GM21447 (cell line): ENCODE measurements around the gene SERTAD4.

Source experiments
- ATAC-seq: cut with Tn5 transposase; IDR thresholded peaks from one replicate; pipeline ENCODE4 v1.9.1; 2021; ENCODE audit not compliant: unreplicated experiment

Gene SERTAD4

GRCh38 chr1:210231846-210232510 is 618 bp upstream of the SERTAD4 start:
- ATAC-seq = no peak

GRCh38 chr1:210233216-210233494 is 559 bp downstream of the SERTAD4 start:
- no peak for ATAC-seq

GRCh38 chr1:210233495-210234328 is 1.1 kb downstream of the SERTAD4 start:
- ATAC-seq = no peak

- no peak for ATAC-seq
Observed at GRCh38 chr1:210234329-210234757, 1.7 kb downstream of the SERTAD4 start.

GRCh38 chr1:210235363-210236053 is 2.9 kb downstream of the SERTAD4 start:
- no peak for ATAC-seq

- no peak for ATAC-seq
Observed at GRCh38 chr1:210236386-210236839, 3.8 kb downstream of the SERTAD4 start.

- no peak for ATAC-seq
Observed at GRCh38 chr1:210236840-210237409, 4.3 kb downstream of the SERTAD4 start.

- no peak for ATAC-seq
Observed at GRCh38 chr1:210237479-210237878, 4.9 kb downstream of the SERTAD4 start.

- no peak for ATAC-seq
Observed at GRCh38 chr1:210237981-210238380, 5.4 kb downstream of the SERTAD4 start.

- ATAC-seq = no peak
Observed at GRCh38 chr1:210239349-210240111, 6.9 kb downstream of the SERTAD4 start.

- no peak for ATAC-seq
Observed at GRCh38 chr1:210241121-210241520, 8.5 kb downstream of the SERTAD4 start.

- ATAC-seq = no peak
Observed at GRCh38 chr1:210244746-210245367, 12.3 kb downstream of the SERTAD4 start.

- ATAC-seq = no peak
Observed at GRCh38 chr1:210246447-210246846, 13.9 kb downstream of the SERTAD4 start.

GRCh38 chr1:210248341-210248740 is 15.7 kb downstream of the SERTAD4 start:
- no peak for ATAC-seq

GRCh38 chr1:210250665-210250997 is 18.0 kb downstream of the SERTAD4 start:
- ATAC-seq = no peak

GRCh38 chr1:210250998-210251679 is 18.5 kb downstream of the SERTAD4 start:
- no peak for ATAC-seq

- no peak for ATAC-seq
Observed at GRCh38 chr1:210251680-210252490, 19.3 kb downstream of the SERTAD4 start.

- ATAC-seq = no peak
Observed at GRCh38 chr1:210252621-210253051, 20.0 kb downstream of the SERTAD4 start.

GRCh38 chr1:210254298-210254697 is 21.7 kb downstream of the SERTAD4 start:
- no peak for ATAC-seq
